Neural progenitor cell (in vitro differentiated cells): ENCODE measurements around the gene PGM5.

ENCODE experiments used
- EZH2 ChIP-seq: fragments of 200-600 bp; sonication (generic); IDR thresholded peaks from 2 replicates; pipeline ENCODE4 v1.6.1; 2017; ENCODE audit warnings: antibody characterized with exemption, mild to moderate bottlenecking, moderate library complexity
- TF ChIP-seq, protein P1 (sequence below): fragments of 200-600 bp; sonication (generic); IDR thresholded peaks from 2 replicates; pipeline ENCODE4 v1.5.1; 2017; ENCODE audit warnings: antibody characterized with exemption, mild to moderate bottlenecking

DNA sequence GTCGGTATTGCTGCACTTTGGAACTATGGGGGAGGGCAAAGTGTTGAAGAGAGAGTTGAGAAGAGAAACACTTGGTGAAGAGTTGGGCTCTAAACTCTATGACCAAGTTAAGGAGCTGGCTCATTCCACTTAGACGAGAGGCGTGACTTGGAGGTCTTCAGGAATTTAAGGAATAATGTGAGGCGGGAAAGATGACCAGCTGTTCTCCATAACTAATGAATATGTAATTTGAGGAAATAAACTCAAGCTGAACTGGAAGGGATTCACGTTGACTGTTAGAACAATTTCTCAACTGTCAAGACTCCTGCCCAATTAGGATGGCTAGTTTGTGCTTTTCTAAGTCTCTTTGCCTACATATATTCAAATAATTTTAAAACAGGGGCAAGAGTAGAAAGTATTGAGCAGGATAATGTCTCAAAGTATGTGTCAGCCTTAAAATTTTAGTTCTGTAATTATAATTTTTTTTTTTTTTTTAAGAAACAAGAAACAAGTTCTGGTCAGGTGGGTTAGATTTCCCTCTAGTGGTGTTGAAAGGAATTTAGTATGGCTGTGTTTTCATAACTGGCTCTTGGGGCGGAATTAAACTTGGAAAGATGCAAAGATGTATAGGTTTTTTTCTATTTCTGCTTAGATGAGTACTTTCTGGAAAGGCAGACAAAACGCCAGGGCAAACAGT lies 150.9 kb downstream of the PGM5 start:
- TF ChIP-seq EZH2 = no peak
- TF ChIP-seq, protein P1, sequence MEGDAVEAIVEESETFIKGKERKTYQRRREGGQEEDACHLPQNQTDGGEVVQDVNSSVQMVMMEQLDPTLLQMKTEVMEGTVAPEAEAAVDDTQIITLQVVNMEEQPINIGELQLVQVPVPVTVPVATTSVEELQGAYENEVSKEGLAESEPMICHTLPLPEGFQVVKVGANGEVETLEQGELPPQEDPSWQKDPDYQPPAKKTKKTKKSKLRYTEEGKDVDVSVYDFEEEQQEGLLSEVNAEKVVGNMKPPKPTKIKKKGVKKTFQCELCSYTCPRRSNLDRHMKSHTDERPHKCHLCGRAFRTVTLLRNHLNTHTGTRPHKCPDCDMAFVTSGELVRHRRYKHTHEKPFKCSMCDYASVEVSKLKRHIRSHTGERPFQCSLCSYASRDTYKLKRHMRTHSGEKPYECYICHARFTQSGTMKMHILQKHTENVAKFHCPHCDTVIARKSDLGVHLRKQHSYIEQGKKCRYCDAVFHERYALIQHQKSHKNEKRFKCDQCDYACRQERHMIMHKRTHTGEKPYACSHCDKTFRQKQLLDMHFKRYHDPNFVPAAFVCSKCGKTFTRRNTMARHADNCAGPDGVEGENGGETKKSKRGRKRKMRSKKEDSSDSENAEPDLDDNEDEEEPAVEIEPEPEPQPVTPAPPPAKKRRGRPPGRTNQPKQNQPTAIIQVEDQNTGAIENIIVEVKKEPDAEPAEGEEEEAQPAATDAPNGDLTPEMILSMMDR = peak; percentile 67
